Globus pallidus (tissue), 1 donor: ENCODE data around the gene EHD4.

Experiments
- DNase-seq: peaks from one replicate; pipeline ENCODE4 v3.0.0-alpha.2; 2015; ENCODE audit warnings: low spot score

EHD4 gene

GRCh38 chr15:41972253-41973242 is at the start of gene EHD4:
TSS of gene EHD4 (minus strand) at chr15:41972557. CDS start at chr15:41972494, 63 bp downstream.
- DNase-seq, result peak; percentile 96

GRCh38 chr15:42021593-42021992 is 49.2 kb upstream of the EHD4 start:
- no peak for DNase-seq

- no peak for DNase-seq
These were observed 48.4 kb upstream of the EHD4 start, which contains the start of gene PLA2G4E for GRCh38 chr15:42020713-42021273. TSS of gene PLA2G4E (minus strand) at chr15:42021042. CDS start at chr15:42021030, 12 bp downstream.

- DNase-seq, result no peak
These were observed 46.2 kb upstream of the EHD4 start for GRCh38 chr15:42018306-42019224.

- DNase-seq, result no peak
These were observed 44.6 kb upstream of the EHD4 start for GRCh38 chr15:42016971-42017370.

GRCh38 chr15:42014406-42014805 is 42.0 kb upstream of the EHD4 start:
- no peak for DNase-seq

- DNase-seq, result no peak
These were observed 40.6 kb upstream of the EHD4 start for GRCh38 chr15:42012928-42013482.

- DNase-seq, result no peak
These were observed 39.9 kb upstream of the EHD4 start for GRCh38 chr15:42012241-42012640.

GRCh38 chr15:42011074-42011473 is 38.7 kb upstream of the EHD4 start:
- no peak for DNase-seq

GRCh38 chr15:42010434-42010833 is 38.1 kb upstream of the EHD4 start:
- no peak for DNase-seq

GRCh38 chr15:42009474-42009873 is 37.1 kb upstream of the EHD4 start:
- no peak for DNase-seq

GRCh38 chr15:42009022-42009421 is 36.7 kb upstream of the EHD4 start:
- no peak for DNase-seq

- DNase-seq, result no peak
These were observed 35.0 kb upstream of the EHD4 start for GRCh38 chr15:42007386-42007785.

- DNase-seq, result no peak
These were observed 30.0 kb upstream of the EHD4 start for GRCh38 chr15:42002333-42002732.

- DNase-seq, result no peak
These were observed 28.9 kb upstream of the EHD4 start for GRCh38 chr15:42001236-42001635.

- DNase-seq, result no peak
These were observed 27.2 kb upstream of the EHD4 start for GRCh38 chr15:41999290-42000285.

GRCh38 chr15:41997845-41998244 is 25.5 kb upstream of the EHD4 start:
- no peak for DNase-seq

GRCh38 chr15:41996921-41997592 is 24.7 kb upstream of the EHD4 start:
- DNase-seq, result no peak

- DNase-seq, result no peak
These were observed 24.0 kb upstream of the EHD4 start for GRCh38 chr15:41996376-41996775.

- no peak for DNase-seq
These were observed 23.1 kb upstream of the EHD4 start for GRCh38 chr15:41995476-41995855.
